Adrenal gland (tissue), 12 donors: ENCODE measurements around the gene ANKK1. TPM values are rescaled to one million over a fixed set of nuclear protein-coding genes. Genes with fewer than 3 reads are reported as not detected.

ENCODE experiments used
- DNase-seq, 7 donors: peaks; one replicate each; pipeline ENCODE4 v3.0.0-alpha.2; 2019 to 2020
- H3K27ac ChIP-seq, 5 donors: fragments of 200-600 bp; sonication (generic) in 4 of 5; 1 replicate in 3 of 5; 2 replicates in 2 of 5; pipeline versions ENCODE4 v1.5.1 to v1.8.0; 2016 to 2020; ENCODE audit warnings: mild to moderate bottlenecking in 1 of 5
- H3K27me3 ChIP-seq: fragments of 200-600 bp; 2 replicates; pipeline ENCODE4 v1.8.0; 2021
- H3K36me3 ChIP-seq, 2 donors: fragments of 200-600 bp; replicated peaks in 1 of 2; 1 replicate in 1 of 2; 2 replicates in 1 of 2; pipeline versions ENCODE4 v1.5.1 to v1.8.0; 2018 to 2022
- H3K4me1 ChIP-seq, 2 donors: fragments of 200-600 bp; replicated peaks in 1 of 2; 1 replicate in 1 of 2; 2 replicates in 1 of 2; pipeline versions ENCODE4 v1.5.1 to v1.8.0; 2018 to 2021
- H3K4me3 ChIP-seq, 4 donors: fragments of 200-600 bp; sonication (generic) in 3 of 4; one replicate each; pipeline ENCODE4 v1.5.1; 2016 to 2018
- H3K9me3 ChIP-seq, 3 donors: fragments of 200-600 bp; sonication (generic) in 1 of 3; replicated peaks in 1 of 3; 1 replicate in 2 of 3; 2 replicates in 1 of 3; pipeline versions ENCODE4 v1.5.1 to v1.8.0; 2016 to 2021
- POLR2A ChIP-seq, 2 donors: fragments of 450-650 bp; IDR thresholded peaks; one replicate each; pipeline ENCODE4 v1.6.1; 2017; ENCODE audit warnings: antibody characterized with exemption in 2 of 2, mild to moderate bottlenecking in 2 of 2, moderate library complexity in 1 of 2
- WGBS, 4 donors: extraction: QIAGEN DNeasy Blood & Tissue Kit in 2 of 4; methylation state at CpG; one replicate each; pipeline versions ENCODE4 v1.1.5 to v1.1.7; 2013 to 2017; 5-methylcytosine and 5-hydroxymethylcytosine counted together
- intact Hi-C, 2 donors: fragments of 100-400 bp; cut with DNase I; formaldehyde crosslinking; loops; one replicate each; pipeline versions ENCODE4 v1.14.1 to v1.15.0; 2022 to 2023
- polyA plus RNA-seq, 3 donors: library from polyadenylated mRNA; stranded (reverse); fragments of 200-250 nt in 2 of 3; fragments of 350-450 nt in 1 of 3; fragmentation: Illumina TruSeq in 1 of 3; extraction: RNeasy Lipid Tissue Mini Kit (QIAGEN cat#74804) in 1 of 3; gene quantifications; one replicate each; pipeline ENCODE4 v1.2.3, GENCODE V29; 2013 to 2014
- total RNA-seq, 9 donors: library from RNA; depleted of rRNA in 4 of 9; stranded (reverse); fragments of >200 nt in 4 of 9; fragments of 120-200 nt in 1 of 9; fragmentation: NEBNext Ultra II Directional in 1 of 9; extraction: Animal tissue kit (Norgen Biotek cat#: 25700) in 1 of 9; gene quantifications; one replicate each; pipeline versions ENCODE4 v1.1.0 to v1.2.4, GENCODE V29; 2013 to 2023
- TF ChIP-seq, protein P1 (sequence below), 6 experiments: fragments of 450-650 bp in 4 of 6; fragments of 200-600 bp in 2 of 6; sonication (generic) in 1 of 6; IDR thresholded peaks; 1 replicate in 5 of 6; 2 replicates in 1 of 6; pipeline versions ENCODE4 v1.5.1 to v1.8.0; 2016 to 2021; ENCODE audit warnings: antibody characterized with exemption in 6 of 6, mild to moderate bottlenecking in 2 of 6, moderate library complexity in 1 of 6
- donor health status: healthy with polysubstance abuse.
- donor health status: Bipolar disorder and iron deficiency.
- donor health status: DM: yes; HTN: yes; CAD: no.
- donor health status: DM: no; HTN: no; CAD: no.
- donor health status: DM: no; HTN: no; CAD: no.
- donor health status: DM: yes; HTN: yes; CAD: no.

Gene ANKK1
- total and polyA plus RNA-seq, 12 donors = 0.05 to 3.5 (median 0.18) TPM; not detected in 1

DNA sequence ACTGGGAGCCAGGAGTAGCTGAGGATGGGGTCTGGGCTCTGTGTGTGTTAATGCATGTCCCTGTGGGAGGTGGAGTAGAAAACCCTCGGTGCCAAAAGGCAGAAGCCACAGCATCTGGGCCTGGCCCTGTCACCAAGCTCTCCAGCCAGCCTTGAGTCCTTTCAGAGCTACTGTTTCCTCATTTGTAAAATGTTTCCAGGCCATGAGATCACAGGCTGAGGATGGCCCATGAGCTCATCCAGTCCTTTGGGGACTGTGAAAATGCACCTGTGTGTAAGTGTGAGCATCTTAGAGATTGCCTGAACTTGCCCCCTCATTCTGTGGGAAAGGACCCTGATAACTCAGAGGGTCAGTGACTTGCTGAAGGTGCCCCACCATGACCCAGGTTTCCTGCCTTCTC lies 9.1 kb downstream of the ANKK1 start:
- Histone ChIP-seq H3K27ac (no peak overlapping the region), H3K4me3 (no peak overlapping the region), H3K9me3 (no peaks in the 10 kb centered on the region), H3K36me3 (no peaks in the 10 kb centered on the region), H3K4me1 (no peaks in the 10 kb centered on the region), H3K27me3 (no peaks in the 10 kb centered on the region)
- intact Hi-C loops = no loop called here
- DNase-seq = no peak
- TF ChIP-seq, protein P1, sequence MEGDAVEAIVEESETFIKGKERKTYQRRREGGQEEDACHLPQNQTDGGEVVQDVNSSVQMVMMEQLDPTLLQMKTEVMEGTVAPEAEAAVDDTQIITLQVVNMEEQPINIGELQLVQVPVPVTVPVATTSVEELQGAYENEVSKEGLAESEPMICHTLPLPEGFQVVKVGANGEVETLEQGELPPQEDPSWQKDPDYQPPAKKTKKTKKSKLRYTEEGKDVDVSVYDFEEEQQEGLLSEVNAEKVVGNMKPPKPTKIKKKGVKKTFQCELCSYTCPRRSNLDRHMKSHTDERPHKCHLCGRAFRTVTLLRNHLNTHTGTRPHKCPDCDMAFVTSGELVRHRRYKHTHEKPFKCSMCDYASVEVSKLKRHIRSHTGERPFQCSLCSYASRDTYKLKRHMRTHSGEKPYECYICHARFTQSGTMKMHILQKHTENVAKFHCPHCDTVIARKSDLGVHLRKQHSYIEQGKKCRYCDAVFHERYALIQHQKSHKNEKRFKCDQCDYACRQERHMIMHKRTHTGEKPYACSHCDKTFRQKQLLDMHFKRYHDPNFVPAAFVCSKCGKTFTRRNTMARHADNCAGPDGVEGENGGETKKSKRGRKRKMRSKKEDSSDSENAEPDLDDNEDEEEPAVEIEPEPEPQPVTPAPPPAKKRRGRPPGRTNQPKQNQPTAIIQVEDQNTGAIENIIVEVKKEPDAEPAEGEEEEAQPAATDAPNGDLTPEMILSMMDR (IDR thresholded peaks at IDR 0.05) = no peak
- TF ChIP-seq POLR2A (IDR thresholded peaks at IDR 0.05) = no peak
- 45 to 100% (median 86%) methylated on average over 1 of the region's 1 CpG for WGBS, 4 donors

DNA sequence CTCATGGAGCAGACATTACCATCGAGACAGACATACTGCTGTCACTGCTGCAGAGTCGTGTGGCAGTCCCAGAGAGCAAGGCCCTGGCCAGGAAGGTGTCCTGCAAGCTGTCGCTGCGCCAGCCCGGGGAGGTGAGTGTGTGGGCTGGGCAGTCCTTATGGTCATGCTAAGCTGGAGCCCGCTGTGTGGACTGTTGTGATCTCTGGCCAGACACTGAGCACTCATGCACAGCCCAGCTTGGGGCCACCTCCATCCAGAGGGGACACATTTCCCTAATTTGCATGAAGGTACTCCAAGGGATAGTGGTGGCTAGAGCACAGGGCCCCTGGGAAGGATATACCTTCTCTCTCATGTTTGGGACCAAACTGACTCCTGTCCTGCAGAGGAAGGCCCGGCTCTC lies 9.6 kb downstream of the ANKK1 start:
- H3K9me3 ChIP-seq = no peaks in the 10 kb centered on the region
- no peaks in the 10 kb centered on the region for H3K36me3 ChIP-seq
- H3K4me1 ChIP-seq = no peaks in the 10 kb centered on the region
- no peak for DNase-seq
- intact Hi-C loops = no loop called here
- WGBS, 4 donors = 77 to 100% (median 95%) methylated on average over 2 to 7 of the region's 7 CpGs
- TF ChIP-seq, protein P1 (IDR thresholded peaks at IDR 0.05) = no peak
- TF ChIP-seq POLR2A (IDR thresholded peaks at IDR 0.05) = no peak
- H3K4me3 ChIP-seq = no peak overlapping the region
- no peaks in the 10 kb centered on the region for H3K27me3 ChIP-seq
- H3K27ac ChIP-seq = no peak overlapping the region

DNA sequence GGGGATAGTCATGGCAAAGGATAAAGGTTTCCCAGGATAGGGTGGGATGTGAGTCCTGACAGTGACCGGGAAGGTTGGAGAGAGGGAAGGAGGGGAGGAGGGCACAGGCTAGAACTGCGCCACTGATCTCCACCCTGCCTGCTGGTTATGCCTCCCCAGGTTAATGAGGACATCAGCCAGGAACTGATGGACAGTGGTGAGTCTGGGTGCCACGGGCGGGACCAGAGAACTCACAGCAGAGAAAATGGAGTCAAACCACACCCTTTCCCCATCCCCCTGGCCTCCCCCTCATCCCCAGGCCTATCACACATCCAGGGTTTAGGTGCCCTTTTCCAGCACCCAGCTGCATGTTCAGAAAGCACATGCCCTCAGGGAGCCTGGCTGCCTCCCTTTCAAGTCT lies 10.2 kb downstream of the ANKK1 start:
- H3K9me3 ChIP-seq = no peaks in the 10 kb centered on the region
- no peak overlapping the region for H3K27ac ChIP-seq
- no peak overlapping the region for H3K4me3 ChIP-seq
- no peaks in the 10 kb centered on the region for H3K4me1 ChIP-seq
- H3K36me3 ChIP-seq = no peaks in the 10 kb centered on the region
- intact Hi-C loops = no loop called here
- DNase-seq = no peak
- no peaks in the 10 kb centered on the region for H3K27me3 ChIP-seq
- 93 to 97% (median 96%) methylated on average over 2 to 4 of the region's 4 CpGs for WGBS, 4 donors
- TF ChIP-seq POLR2A (IDR thresholded peaks at IDR 0.05) = no peak
- TF ChIP-seq, protein P1 (IDR thresholded peaks at IDR 0.05) = no peak

DNA sequence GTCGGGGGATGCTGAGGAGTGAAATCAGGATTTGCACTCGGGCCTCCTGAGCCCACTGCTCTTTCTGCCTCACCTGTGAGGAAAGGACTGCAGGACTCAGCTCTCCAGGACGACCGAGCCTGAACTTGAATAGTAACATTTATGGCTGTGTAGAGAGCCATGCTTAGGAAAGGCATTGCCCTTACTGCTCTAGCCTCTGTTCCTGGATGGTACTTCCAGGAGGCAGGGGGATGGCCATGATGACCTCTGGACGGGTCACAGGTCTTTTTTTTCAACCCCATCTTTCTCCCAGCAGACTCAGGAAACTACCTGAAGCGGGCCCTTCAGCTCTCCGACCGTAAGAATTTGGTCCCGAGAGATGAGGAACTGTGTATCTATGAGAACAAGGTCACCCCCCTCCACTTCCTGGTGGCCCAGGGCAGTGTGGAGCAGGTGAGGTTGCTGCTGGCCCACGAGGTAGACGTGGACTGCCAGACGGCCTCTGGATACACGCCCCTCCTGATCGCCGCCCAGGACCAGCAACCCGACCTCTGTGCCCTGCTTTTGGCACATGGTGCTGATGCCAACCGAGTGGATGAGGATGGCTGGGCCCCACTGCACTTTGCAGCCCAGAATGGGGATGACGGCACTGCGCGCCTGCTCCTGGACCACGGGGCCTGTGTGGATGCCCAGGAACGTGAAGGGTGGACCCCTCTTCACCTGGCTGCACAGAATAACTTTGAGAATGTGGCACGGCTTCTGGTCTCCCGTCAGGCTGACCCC lies 11.3 kb downstream of the ANKK1 start:
- Histone ChIP-seq H3K9me3 (no peaks in the 10 kb centered on the region), H3K4me3 (no peak overlapping the region), H3K27ac (no peak overlapping the region), H3K36me3 (no peaks in the 10 kb centered on the region), H3K4me1 (no peaks in the 10 kb centered on the region), H3K27me3 (no peaks in the 10 kb centered on the region)
- WGBS, 4 donors = 84 to 91% (median 89%) methylated on average over 19 to 24 of the region's 24 CpGs
- no peak for DNase-seq
- intact Hi-C loops = no loop called here
- TF ChIP-seq, protein P1 (IDR thresholded peaks at IDR 0.05) = no peak
- no peak for TF ChIP-seq POLR2A (IDR thresholded peaks at IDR 0.05)
